Measurements from ENCODE around the gene TMEM235. TPM values are rescaled to one million over a fixed set of nuclear protein-coding genes. Genes with fewer than 3 reads are reported as not detected.

TMEM235 gene
- total and polyA plus RNA-seq, 9 of the 15 experiments (the other 6 are each of a cell fraction or from before 2014, with no cell fraction given), result not detected

DNA sequence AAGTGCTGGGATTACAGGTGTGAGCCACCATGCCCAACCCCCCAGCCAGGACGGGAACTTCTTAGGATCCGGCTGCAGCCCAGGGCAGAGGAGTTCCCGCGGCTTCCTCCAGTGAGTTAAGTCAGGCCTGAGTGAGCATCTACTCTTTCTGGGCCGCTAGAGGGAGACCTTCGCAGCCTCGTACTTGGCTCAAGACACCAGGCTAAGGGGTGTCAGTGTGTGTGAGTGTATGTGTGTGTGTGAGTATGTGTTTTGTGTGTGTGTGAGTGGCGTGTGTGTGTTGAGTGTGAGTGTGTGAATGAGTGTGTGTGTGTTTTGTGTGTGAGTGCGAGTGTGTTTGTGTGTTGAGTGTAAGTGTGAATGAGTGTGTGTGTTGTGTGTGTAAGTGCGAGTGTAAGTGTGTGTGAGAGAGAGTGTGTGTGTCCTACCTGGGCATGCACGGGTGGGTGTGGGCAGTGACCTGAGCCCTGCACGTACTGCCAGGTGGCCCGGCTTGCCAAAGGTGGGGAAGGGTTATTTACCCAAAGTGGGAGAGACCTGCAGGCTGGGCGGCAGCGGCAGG lies 58.5 kb downstream of the TMEM235 start (continued):
- TF ChIP-seq, protein P1, sequence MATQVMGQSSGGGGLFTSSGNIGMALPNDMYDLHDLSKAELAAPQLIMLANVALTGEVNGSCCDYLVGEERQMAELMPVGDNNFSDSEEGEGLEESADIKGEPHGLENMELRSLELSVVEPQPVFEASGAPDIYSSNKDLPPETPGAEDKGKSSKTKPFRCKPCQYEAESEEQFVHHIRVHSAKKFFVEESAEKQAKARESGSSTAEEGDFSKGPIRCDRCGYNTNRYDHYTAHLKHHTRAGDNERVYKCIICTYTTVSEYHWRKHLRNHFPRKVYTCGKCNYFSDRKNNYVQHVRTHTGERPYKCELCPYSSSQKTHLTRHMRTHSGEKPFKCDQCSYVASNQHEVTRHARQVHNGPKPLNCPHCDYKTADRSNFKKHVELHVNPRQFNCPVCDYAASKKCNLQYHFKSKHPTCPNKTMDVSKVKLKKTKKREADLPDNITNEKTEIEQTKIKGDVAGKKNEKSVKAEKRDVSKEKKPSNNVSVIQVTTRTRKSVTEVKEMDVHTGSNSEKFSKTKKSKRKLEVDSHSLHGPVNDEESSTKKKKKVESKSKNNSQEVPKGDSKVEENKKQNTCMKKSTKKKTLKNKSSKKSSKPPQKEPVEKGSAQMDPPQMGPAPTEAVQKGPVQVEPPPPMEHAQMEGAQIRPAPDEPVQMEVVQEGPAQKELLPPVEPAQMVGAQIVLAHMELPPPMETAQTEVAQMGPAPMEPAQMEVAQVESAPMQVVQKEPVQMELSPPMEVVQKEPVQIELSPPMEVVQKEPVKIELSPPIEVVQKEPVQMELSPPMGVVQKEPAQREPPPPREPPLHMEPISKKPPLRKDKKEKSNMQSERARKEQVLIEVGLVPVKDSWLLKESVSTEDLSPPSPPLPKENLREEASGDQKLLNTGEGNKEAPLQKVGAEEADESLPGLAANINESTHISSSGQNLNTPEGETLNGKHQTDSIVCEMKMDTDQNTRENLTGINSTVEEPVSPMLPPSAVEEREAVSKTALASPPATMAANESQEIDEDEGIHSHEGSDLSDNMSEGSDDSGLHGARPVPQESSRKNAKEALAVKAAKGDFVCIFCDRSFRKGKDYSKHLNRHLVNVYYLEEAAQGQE (IDR thresholded peaks at IDR 0.05; ENCODE audit: borderline replicate concordance), result peak; percentile 89
- TF ChIP-seq, protein P1 (CRISPR knock-in tag; IDR thresholded peaks at IDR 0.05; ENCODE audit: low read depth), result 0 out of 2 replicates have a peak, but pooled peaks have one; percentile 58
- TF ChIP-seq SAP30 (IDR thresholded peaks at IDR 0.05; ENCODE audit: borderline replicate concordance, insufficient read depth, low read depth, low read length, poor library complexity, severe bottlenecking) (no peak), ZNF12 (CRISPR knock-in tag; IDR thresholded peaks at IDR 0.05) (no peak), MTA3 (IDR thresholded peaks at IDR 0.05; ENCODE audit: borderline replicate concordance) (peak; percentile 78; the same call in 1 of the 2 replicates), SNIP1 (IDR thresholded peaks at IDR 0.05; ENCODE audit: low read depth) (0 out of 2 replicates have a peak, but pooled peaks have one; percentile 56), ZNF408 (CRISPR knock-in tag; IDR thresholded peaks at IDR 0.05; ENCODE audit: low read depth) (no peak), HDAC1 (IDR thresholded peaks at IDR 0.05) (peak in 1 of 2 experiments; percentile 96; a peak in 2 of 4 replicates)
- TF ChIP-seq, protein P2, sequence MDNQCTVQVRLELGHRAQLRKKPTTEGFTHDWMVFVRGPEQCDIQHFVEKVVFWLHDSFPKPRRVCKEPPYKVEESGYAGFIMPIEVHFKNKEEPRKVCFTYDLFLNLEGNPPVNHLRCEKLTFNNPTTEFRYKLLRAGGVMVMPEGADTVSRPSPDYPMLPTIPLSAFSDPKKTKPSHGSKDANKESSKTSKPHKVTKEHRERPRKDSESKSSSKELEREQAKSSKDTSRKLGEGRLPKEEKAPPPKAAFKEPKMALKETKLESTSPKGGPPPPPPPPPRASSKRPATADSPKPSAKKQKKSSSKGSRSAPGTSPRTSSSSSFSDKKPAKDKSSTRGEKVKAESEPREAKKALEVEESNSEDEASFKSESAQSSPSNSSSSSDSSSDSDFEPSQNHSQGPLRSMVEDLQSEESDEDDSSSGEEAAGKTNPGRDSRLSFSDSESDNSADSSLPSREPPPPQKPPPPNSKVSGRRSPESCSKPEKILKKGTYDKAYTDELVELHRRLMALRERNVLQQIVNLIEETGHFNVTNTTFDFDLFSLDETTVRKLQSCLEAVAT (IDR thresholded peaks at IDR 0.05), result peak; percentile 95 to 98
- TF ChIP-seq, protein P3, sequence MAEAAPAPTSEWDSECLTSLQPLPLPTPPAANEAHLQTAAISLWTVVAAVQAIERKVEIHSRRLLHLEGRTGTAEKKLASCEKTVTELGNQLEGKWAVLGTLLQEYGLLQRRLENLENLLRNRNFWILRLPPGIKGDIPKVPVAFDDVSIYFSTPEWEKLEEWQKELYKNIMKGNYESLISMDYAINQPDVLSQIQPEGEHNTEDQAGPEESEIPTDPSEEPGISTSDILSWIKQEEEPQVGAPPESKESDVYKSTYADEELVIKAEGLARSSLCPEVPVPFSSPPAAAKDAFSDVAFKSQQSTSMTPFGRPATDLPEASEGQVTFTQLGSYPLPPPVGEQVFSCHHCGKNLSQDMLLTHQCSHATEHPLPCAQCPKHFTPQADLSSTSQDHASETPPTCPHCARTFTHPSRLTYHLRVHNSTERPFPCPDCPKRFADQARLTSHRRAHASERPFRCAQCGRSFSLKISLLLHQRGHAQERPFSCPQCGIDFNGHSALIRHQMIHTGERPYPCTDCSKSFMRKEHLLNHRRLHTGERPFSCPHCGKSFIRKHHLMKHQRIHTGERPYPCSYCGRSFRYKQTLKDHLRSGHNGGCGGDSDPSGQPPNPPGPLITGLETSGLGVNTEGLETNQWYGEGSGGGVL (CRISPR knock-in tag; IDR thresholded peaks at IDR 0.05), result no peak
- TF ChIP-seq, protein P4, sequence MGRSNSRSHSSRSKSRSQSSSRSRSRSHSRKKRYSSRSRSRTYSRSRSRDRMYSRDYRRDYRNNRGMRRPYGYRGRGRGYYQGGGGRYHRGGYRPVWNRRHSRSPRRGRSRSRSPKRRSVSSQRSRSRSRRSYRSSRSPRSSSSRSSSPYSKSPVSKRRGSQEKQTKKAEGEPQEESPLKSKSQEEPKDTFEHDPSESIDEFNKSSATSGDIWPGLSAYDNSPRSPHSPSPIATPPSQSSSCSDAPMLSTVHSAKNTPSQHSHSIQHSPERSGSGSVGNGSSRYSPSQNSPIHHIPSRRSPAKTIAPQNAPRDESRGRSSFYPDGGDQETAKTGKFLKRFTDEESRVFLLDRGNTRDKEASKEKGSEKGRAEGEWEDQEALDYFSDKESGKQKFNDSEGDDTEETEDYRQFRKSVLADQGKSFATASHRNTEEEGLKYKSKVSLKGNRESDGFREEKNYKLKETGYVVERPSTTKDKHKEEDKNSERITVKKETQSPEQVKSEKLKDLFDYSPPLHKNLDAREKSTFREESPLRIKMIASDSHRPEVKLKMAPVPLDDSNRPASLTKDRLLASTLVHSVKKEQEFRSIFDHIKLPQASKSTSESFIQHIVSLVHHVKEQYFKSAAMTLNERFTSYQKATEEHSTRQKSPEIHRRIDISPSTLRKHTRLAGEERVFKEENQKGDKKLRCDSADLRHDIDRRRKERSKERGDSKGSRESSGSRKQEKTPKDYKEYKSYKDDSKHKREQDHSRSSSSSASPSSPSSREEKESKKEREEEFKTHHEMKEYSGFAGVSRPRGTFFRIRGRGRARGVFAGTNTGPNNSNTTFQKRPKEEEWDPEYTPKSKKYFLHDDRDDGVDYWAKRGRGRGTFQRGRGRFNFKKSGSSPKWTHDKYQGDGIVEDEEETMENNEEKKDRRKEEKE (IDR thresholded peaks at IDR 0.05; ENCODE audit: borderline replicate concordance in 1 of 2, control insufficient read depth in 1 of 2, low read depth in 2 of 2, low read length in 1 of 2), result peak in 1 of 2 experiments; percentile 79; a peak in 1 of 4 replicates
